Peyer's patch (tissue), 4 donors: ENCODE results near the gene OPN4.

Source experiments
- CTCF ChIP-seq, 6 experiments: fragments of 450-650 bp in 4 of 6; fragments of 200-600 bp in 2 of 6; sonication (generic) in 1 of 6; IDR thresholded peaks; one replicate each; pipeline ENCODE4 v1.5.1; 2017 to 2019; ENCODE audit warnings: antibody characterized with exemption in 6 of 6, mild to moderate bottlenecking in 3 of 6, moderate library complexity in 1 of 6
- POLR2A ChIP-seq, 2 donors: fragments of 450-650 bp; IDR thresholded peaks; one replicate each; pipeline ENCODE4 v1.5.1; 2017; ENCODE audit warnings: antibody characterized with exemption in 2 of 2, mild to moderate bottlenecking in 2 of 2, moderate library complexity in 2 of 2

GRCh38 chr10:86655173-86655540 is 810 bp downstream of the OPN4 start:
- TF ChIP-seq CTCF (IDR thresholded peaks at IDR 0.05) (no peak), POLR2A (IDR thresholded peaks at IDR 0.05) (no peak)
